Islet of Langerhans (tissue), 1 donor: ENCODE measurements around the gene TNFRSF6B.

Source experiments
- FAIRE-seq: peaks from one replicate; lab custom pipeline; 2011; peaks lifted over from hg19 to GRCh38; lab: Jason Lieb, UNC

Gene TNFRSF6B

DNA sequence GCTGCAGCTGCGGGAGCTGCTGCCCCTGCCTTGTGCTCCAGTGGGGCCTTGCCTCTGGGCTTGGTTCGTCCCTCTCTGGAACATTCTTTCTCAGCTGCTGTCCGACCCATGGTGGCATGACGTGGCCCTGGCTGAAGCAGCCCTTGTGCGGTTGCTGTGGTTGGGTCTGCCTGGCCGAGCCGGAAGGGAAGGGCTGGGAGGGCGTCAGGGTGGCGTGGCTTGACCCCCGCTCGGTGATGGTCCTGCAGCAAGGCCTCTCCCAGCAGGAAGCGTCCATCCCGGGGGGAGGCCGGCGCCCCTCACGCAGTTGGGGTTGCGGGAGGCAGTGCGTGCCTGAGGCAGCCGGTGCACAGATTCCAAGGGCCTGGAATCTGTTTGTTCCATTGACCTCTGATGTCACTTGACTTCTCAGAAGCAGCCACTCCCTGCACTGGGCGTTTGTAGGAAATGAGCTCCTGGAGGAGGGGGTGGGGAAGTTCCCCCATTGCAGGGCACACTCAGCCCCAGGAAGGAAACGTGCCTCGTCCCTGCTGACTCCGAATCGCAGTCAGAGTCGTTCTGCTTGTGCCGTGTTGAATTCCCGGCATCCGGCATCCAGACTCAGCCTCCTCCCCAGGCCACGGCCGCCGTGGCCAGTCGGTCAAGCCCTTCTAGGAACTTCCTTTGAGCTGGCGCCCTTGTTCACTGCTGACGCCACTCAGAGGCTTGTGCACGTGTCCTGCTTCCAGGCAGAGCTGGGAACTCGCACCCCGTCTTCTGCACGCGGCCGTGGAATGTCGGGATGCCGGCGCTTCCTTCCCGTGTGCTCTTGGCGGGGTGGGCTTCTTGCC lies 9.7 kb upstream of the TNFRSF6B start:
- FAIRE-seq: no peak

DNA sequence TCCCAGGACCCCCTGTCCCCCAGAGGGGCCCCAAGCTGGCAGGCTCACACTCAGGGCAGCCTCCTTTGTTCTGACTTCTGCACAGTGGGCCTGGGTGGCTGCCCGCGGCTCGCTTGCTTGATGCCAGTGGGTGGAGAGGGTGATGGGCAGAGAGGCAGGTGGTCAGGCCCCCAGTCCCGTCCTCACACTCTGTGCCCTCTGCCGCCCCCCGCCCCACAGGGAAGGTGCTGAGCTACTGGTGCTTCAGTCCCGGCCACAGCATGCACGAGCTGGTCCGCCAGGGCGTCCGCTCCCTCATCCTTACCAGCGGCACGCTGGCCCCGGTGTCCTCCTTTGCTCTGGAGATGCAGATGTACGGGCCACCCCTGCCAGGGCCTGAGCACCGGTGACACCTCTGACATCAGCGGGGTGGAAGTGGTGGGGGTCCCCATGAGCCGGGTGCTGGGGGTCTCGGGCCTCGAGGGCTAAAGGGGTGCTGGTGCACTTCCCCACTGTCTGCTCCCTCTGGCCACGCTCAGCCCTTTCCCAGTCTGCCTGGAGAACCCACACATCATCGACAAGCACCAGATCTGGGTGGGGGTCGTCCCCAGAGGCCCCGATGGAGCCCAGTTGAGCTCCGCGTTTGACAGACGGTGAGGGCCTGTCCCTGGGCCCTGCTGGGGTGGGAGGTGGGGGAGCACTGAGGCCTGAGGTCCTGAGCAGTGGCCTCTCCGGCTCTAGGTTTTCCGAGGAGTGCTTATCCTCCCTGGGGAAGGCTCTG lies 8.9 kb upstream of the TNFRSF6B start:
- FAIRE-seq: no peak

DNA sequence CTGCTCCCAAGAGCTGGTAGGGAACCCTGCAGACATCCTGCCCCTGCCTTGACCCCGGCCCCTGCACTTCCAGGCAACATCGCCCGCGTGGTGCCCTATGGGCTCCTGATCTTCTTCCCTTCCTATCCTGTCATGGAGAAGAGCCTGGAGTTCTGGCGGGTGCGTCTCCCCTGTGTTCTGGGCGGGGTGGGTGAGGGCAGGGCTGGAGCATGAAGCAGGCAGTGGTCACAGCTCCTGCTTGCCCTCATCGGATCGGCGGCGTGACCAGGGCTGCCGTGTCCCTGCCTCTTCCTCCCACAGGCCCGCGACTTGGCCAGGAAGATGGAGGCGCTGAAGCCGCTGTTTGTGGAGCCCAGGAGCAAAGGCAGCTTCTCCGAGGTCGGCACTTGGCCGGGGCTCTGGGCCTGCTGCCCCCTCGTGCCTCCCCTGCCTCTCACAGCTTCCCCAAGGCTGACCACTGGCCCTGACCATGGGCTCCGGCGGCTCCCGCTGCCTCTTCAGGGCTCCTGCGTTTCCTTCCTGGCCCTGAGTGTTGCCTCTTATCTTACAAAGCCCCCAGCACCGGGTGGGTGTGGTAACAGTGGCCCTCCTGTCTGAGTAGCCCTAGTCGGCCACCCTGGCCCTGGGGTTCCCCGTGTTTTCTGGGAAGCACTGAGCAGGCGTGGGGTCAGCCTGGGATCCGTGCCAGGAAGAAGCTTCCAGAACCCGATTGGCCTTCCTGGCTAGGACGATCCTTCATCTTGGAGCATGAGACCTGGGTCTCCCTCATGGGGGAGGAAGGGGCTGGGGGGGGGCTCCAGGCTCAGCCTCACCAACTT lies 8.0 kb upstream of the TNFRSF6B start:
- no peak for FAIRE-seq

DNA sequence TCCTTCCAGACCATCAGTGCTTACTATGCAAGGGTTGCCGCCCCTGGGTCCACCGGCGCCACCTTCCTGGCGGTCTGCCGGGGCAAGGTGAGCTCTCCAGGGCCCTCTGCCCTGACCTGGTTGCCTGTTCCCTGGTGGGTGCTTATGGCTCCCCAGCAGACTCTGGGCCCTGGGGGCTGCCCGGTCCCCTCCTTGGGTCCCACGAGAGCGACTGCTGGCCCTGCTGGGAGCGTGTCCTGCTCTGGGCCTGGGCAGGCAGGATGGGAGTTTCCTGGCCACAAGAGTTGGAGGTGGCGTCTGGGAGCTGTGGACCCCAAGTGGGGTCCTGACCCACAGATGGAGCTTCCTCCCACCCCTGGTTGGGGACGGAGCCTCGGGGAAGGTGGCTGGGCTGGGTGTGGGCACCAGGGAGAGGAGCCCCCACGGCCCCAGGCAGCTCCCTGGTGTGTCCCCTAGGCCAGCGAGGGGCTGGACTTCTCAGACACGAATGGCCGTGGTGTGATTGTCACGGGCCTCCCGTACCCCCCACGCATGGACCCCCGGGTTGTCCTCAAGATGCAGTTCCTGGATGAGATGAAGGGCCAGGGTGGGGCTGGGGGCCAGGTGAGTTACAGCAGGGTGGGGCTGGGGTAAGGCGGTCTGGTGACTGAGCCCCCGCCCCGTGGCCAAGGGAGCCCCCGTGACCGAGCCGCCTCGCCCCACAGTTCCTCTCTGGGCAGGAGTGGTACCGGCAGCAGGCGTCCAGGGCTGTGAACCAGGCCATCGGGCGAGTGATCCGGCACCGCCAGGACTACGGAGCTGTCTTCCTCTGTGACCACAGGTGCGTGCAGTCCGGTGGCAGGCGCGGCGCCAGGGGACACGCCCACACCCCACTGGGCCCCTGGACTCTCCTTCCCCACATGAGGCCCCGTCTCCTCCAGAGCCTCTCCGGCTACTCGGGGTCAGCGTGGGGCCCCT lies 7.1 kb upstream of the TNFRSF6B start:
- no peak for FAIRE-seq

DNA sequence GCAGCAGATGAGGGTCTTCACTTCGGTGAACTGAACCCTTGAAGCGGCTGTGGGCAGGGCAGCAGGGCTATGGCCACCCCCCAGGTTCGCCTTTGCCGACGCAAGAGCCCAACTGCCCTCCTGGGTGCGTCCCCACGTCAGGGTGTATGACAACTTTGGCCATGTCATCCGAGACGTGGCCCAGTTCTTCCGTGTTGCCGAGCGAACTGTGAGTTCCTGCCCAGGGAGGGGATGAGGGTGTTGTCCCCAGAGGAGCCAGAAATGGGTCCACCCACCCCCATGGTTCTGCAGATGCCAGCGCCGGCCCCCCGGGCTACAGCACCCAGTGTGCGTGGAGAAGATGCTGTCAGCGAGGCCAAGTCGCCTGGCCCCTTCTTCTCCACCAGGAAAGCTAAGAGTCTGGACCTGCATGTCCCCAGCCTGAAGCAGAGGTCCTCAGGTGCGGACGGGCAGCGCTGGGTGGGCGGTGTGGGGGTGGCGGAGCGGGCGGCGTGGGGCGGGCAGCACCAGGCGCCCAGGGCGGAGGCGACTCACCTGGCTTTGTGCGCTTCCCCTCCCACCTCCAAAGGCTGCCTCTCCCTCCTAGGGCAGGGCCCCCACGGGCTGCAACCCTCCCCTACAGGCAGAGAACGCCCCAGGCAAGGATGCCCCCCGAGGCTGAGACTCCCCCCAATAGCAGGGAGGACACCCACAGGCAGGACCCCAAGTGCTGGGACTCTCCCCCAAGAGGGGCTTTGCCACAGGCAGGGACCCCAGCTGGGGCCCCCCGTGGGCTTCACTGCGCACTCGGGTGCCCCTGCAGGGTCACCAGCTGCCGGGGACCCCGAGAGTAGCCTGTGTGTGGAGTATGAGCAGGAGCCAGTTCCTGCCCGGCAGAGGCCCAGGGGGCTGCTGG lies 6.2 kb upstream of the TNFRSF6B start:
- no peak for FAIRE-seq

DNA sequence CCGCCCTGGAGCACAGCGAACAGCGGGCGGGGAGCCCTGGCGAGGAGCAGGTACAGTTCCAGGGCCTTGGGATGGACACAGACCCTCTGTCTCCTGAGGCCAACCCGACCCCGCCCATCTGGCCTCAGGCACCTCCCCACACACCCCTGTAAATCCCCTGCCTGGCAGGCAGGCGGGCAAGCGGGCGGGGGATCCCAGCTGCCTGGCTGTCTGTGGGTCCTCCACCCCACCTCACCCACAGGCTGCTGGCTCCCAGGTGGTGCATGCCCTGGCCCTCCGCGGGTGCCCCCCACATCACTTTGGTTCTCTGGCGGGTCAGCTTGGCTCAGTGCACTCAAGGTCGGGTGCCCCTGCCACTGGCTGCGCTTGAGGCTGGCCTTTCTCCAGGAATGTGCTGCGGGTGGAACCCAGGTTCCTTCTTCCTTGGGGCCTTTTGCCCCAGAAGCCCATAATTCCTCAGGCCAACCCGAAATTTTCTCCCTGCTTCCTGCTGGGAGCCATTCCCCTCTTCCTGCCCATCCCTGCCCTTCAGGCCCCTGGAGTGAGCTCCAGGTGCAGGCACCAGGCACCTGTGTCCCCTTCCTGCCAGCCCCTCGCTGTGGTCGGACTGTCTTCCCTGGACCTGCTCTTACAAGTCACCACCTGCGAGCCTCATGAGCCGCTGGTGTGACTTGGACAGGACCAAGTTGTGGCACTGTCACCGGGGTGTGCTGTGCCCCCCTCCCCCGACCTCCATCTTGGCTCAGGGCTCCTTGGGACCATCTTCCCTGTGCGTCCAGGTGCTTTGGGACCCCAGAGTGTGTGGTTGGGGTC lies 5.3 kb upstream of the TNFRSF6B start:
- FAIRE-seq: no peak

DNA sequence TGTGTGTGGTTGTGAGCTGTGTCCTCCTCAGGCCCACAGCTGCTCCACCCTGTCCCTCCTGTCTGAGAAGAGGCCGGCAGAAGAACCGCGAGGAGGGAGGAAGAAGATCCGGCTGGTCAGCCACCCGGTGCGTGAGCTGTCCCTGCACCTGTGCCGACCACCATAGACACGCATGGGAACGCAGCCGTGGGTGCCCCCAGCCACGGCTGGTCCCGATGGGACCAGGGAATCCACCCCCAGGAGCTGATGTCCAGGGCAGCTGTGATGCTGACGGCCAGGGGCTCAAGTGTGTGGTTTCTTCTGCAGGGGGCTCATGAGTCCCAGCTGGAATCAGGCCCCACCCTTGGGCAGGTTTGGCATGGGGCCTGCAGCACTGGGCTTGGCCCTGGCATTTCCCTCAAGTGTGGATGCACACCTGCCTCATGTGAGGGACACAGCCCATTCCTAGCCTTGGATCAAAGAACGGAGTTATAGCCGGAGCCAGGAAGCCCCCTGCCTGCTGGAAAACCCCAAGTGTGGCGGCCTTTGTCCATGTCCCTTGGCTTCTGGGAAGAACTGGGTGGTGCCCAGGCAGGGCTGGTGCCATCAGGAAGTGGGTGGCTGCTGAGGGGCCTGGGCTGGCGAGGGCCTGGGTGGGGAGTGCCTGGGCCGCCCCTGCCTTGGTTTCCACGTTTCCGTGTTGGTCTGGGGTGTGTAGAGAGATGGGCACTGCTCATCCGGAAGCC lies 4.6 kb upstream of the TNFRSF6B start:
- FAIRE-seq: no peak

DNA sequence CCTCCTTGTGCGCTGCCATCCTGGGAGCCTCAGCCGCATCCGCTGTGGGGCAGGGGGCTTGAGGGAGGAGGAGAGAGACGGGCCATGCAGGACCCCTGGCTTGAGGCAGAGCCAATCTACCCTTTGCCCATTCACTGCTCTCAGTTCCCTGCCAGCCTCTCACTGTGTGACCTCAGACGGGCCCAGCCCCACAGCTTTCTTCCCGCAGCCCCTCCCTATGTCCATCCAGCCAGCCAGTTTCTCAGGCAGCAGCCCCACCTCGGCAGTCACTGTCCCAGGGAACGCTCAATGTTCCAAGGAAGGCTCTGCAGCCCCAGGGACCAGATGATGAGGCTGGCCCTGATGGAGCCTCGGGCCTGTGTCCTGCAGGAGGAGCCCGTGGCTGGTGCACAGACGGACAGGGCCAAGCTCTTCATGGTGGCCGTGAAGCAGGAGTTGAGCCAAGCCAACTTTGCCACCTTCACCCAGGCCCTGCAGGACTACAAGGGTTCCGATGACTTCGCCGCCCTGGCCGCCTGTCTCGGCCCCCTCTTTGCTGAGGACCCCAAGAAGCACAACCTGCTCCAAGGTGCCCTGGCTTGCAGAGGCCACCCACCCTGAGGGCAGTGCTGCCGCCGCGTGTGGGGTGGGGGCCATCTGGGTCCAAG lies 3.9 kb upstream of the TNFRSF6B start:
- no peak for FAIRE-seq

DNA sequence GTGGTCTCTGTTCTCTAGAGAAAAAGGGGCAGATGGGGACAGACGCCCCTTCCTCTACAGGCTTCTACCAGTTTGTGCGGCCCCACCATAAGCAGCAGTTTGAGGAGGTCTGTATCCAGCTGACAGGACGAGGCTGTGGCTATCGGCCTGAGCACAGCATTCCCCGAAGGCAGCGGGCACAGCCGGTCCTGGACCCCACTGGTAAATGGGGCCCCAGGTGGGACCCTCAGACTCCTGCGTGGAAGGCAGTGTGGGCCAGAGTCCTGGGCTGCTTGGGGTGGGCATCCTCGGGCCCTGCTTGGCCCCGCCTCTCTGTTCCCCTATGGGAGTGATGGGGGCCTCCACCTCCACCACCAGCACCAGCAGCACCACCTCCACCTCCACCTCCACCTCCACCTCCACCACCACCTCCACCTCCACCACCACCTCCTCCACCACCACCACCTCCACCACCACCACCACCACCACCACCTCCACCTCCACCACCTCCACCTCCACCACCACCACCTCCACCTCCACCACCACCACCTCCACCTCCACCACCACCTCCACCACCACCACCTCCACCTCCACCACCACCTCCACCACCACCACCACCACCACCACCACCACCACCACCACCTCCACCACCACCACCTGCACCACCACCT lies 3.2 kb upstream of the TNFRSF6B start:
- no peak for FAIRE-seq

DNA sequence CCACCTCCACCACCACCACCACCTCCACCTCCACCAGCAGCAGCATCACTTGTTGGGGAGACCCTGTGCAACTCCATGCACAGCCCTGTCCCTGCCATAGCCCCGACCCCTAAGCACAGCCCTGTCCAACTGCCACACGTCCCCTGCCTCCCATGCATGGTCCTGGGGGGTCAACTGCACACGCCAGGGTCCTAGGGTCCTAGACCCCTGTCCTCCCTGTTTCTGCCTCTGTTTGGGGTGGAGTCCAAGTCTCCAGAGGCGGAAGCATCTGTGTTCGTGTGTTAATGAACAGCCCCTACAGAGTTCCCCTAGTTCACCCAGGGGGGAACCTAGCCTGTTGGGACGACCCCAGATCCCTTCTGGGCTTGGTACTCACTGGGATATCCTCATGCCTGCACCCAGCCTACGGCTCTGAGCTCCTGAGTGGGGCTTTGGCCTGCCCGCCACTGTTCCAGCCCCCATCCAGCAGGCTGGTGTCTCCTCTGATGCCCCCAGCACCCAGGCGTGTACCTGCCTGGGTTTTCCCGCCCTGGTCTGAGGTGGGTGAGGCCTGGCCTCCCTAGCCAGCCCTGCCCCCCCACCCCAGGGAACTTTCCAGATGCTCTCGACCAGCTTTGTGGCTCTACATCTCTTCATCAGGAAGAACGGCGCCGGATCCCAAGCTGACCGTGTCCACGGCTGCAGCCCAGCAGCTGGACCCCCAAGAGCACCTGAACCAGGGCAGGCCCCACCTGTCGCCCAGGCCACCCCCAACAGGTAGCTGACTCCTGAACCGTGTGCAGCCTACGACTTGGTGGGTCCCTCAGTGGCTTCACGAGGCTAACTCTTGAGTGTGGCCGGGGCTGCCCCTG lies 2.5 kb upstream of the TNFRSF6B start:
- FAIRE-seq: no peak

DNA sequence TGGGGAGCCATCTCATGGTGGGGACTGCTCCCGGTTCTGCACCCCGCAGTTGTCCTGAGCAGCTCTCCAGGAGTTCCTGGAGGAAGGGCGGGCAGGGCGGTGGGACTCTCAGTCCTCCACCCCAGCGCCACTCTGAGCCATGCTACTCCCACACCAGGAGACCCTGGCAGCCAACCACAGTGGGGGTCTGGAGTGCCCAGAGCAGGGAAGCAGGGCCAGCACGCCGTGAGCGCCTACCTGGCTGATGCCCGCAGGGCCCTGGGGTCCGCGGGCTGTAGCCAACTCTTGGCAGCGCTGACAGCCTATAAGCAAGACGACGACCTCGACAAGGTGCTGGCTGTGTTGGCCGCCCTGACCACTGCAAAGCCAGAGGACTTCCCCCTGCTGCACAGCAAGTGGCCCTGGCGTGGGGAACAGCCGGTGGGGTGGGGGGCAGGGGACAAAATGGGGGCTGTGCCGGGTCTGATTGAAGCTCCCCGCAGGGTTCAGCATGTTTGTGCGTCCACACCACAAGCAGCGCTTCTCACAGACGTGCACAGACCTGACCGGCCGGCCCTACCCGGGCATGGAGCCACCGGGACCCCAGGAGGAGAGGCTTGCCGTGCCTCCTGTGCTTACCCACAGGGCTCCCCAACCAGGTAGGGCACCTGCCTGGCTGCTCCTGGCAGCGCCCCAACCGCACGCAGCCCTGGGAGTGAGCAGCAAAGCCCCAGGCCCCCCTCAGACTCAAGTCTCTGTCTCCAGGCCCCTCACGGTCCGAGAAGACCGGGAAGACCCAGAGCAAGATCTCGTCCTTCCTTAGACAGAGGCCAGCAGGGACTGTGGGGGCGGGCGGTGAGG lies 1.6 kb upstream of the TNFRSF6B start:
- no peak for FAIRE-seq

DNA sequence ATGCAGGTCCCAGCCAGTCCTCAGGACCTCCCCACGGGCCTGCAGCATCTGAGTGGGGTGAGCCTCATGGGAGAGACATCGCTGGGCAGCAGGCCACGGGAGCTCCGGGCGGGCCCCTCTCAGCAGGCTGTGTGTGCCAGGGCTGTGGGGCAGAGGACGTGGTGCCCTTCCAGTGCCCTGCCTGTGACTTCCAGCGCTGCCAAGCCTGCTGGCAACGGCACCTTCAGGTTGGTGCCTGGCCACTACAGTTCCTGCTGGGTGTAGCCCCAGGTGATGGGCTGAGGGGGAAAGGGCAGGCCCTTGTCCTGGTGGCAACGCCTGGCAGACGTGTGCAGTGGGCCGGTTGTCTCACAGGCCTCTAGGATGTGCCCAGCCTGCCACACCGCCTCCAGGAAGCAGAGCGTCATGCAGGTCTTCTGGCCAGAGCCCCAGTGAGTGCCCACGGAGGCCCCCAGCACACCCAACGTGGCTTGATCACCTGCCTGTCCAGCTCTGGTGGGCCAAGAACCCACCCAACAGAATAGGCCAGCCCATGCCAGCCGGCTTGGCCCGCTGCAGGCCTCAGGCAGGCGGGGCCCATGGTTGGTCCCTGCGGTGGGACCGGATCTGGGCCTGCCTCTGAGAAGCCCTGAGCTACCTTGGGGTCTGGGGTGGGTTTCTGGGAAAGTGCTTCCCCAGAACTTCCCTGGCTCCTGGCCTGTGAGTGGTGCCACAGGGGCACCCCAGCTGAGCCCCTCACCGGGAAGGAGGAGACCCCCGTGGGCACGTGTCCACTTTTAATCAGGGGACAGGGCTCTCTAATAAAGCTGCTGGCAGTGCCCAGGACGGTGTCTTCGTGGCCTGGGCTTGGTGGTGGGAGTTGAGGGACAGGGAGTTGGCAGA lies 787 bp upstream of the TNFRSF6B start:
- no peak for FAIRE-seq

DNA sequence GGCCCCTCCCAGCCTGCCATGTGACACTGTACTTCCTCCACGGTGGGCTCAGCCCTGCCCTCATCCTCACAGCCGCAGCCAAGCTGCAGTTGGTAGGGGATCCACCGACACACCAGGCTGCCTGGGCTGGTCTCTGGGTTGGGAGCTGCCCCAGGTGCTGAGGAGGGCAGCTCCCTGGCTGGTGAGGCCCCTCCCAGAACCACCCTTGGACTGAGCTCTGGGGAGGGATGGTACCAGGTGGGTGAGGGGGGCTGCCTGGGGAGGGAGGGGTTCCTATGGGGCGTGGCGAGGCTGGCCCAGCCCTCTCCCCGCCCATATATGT lies 185 bp upstream of the TNFRSF6B start:
- no peak for FAIRE-seq

DNA sequence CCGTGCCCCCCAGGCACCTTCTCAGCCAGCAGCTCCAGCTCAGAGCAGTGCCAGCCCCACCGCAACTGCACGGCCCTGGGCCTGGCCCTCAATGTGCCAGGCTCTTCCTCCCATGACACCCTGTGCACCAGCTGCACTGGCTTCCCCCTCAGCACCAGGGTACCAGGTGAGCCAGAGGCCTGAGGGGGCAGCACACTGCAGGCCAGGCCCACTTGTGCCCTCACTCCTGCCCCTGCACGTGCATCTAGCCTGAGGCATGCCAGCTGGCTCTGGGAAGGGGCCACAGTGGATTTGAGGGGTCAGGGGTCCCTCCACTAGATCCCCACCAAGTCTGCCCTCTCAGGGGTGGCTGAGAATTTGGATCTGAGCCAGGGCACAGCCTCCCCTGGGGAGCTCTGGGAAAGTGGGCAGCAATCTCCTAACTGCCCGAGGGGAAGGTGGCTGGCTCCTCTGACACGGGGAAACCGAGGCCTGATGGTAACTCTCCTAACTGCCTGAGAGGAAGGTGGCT lies 960 bp downstream of the TNFRSF6B start:
- FAIRE-seq: no peak
